IMR-90 (cell line): ENCODE results near the gene UNC93B1. TPM values are rescaled to one million over a fixed set of nuclear protein-coding genes. Genes with fewer than 3 reads are reported as not detected.
A peak's percentile ranks its signal among the peaks of the same experiment; 100 is the strongest.

Experiments used
- ATAC-seq: fragments of 200-7000 bp; cut with Tn5 transposase; 2 replicates; pipeline ENCODE4 v1.9.1; 2020; ENCODE audit warnings: low read depth, mild to moderate bottlenecking, moderate library complexity
- BruUV-seq: library from RNA; stranded (reverse); fragments of 400-500 nt; replicated peaks from 2 replicates; lab custom pipeline; 2021; lab: Mats Ljungman, UMichigan
- CTCF ChIA-PET: fragments of 300-600 bp; formaldehyde crosslinking; extraction: SDS; loops from one replicate; lab custom pipeline; 2021; ENCODE audit warnings: antibody characterized with exemption; lab: Yijun Ruan, JAX
- POLR2A ChIA-PET: fragments of 300-600 bp; sonication (Branson Sonifier 250); formaldehyde crosslinking; loops from one replicate; lab custom pipeline; 2022; ENCODE audit warnings: antibody characterized with exemption; ENCODE audit not compliant: unreplicated experiment; lab: Charles Lee
- DNase-seq: peaks from one replicate; pipeline ENCODE4 v3.0.0; 2013
- H2AFZ ChIP-seq: replicated peaks from 2 replicates; pipeline ENCODE3; 2013; ENCODE audit warnings: low read length, mild to moderate bottlenecking; ENCODE audit not compliant: poor library complexity
- H2AK5ac ChIP-seq: 2 replicates; pipeline ENCODE4 v1.6.1; 2013; ENCODE audit warnings: low read depth, low read length, inconsistent platforms
- H2AK9ac ChIP-seq: replicated peaks from 2 replicates; pipeline ENCODE3; 2013; ENCODE audit warnings: mild to moderate bottlenecking, low read depth, low read length, moderate library complexity; ENCODE audit not compliant: poor library complexity
- H2BK120ac ChIP-seq: 2 replicates; pipeline ENCODE4 v1.6.1; 2013; ENCODE audit warnings: low read depth, low read length, inconsistent platforms
- H2BK15ac ChIP-seq: 3 replicates; pipeline ENCODE4 v1.6.1; 2013; ENCODE audit warnings: low read depth, low read length, inconsistent platforms
- H2BK20ac ChIP-seq: 2 replicates; pipeline ENCODE4 v1.6.1; 2013; ENCODE audit warnings: low read depth, mild to moderate bottlenecking, inconsistent platforms, low read length, moderate library complexity
- H2BK5ac ChIP-seq: 2 replicates; pipeline ENCODE4 v1.6.1; 2013; ENCODE audit warnings: mild to moderate bottlenecking, low read depth, low read length, inconsistent platforms; ENCODE audit not compliant: poor library complexity, severe bottlenecking
- H3K14ac ChIP-seq: replicated peaks from 2 replicates; pipeline ENCODE4 v1.6.1; 2013; ENCODE audit warnings: low read depth, low read length, inconsistent platforms
- H3K18ac ChIP-seq: 2 replicates; pipeline ENCODE4 v1.6.1; 2013; ENCODE audit warnings: low read depth, low read length, control low read depth
- H3K23ac ChIP-seq: 2 replicates; pipeline ENCODE4 v1.6.1; 2013; ENCODE audit warnings: low read depth, low read length, inconsistent platforms
- H3K27ac ChIP-seq: 2 replicates; pipeline ENCODE4 v1.5.1; 2013; ENCODE audit warnings: mild to moderate bottlenecking, control low read depth, low read length; ENCODE audit not compliant: insufficient read depth
- H3K27me3 ChIP-seq: 2 replicates; pipeline ENCODE4 v1.6.1; 2013; ENCODE audit warnings: low read length; ENCODE audit not compliant: control insufficient read depth, insufficient read depth
- H3K36me3 ChIP-seq: 2 replicates; pipeline ENCODE4 v1.6.1; 2013; ENCODE audit warnings: low read length, mixed read lengths; ENCODE audit not compliant: control insufficient read depth, insufficient read depth
- H3K4ac ChIP-seq: 2 replicates; pipeline ENCODE4 v1.6.1; 2013; ENCODE audit warnings: low read depth, low read length, inconsistent platforms
- H3K4me1 ChIP-seq: 2 replicates; pipeline ENCODE4 v1.6.1; 2013; ENCODE audit warnings: low read length, mixed read lengths; ENCODE audit not compliant: control insufficient read depth, insufficient read depth
- H3K4me2 ChIP-seq: 2 replicates; pipeline ENCODE4 v1.6.1; 2013; ENCODE audit warnings: low read depth, mild to moderate bottlenecking, control low read depth, low read length, moderate library complexity
- H3K4me3 ChIP-seq: 2 replicates; pipeline ENCODE4 v1.5.1; 2013; ENCODE audit warnings: low read depth, mild to moderate bottlenecking, control low read depth, low read length, moderate library complexity; ENCODE audit not compliant: insufficient read depth
- H3K56ac ChIP-seq: 2 replicates; pipeline ENCODE4 v1.6.1; 2013; ENCODE audit warnings: low read length, inconsistent platforms; ENCODE audit not compliant: insufficient read depth; ENCODE audit errors: extremely low read depth
- H3K79me1 ChIP-seq, 2 experiments: 2 replicates each; pipeline ENCODE4 v1.6.1; 2013; ENCODE audit warnings: low read length in 2 of 2, inconsistent platforms in 1 of 2, low read depth in 1 of 2
- H3K9ac ChIP-seq: 2 replicates; pipeline ENCODE4 v1.6.1; 2013; ENCODE audit warnings: low read depth, low read length, control low read depth
- H3K9me1 ChIP-seq: 2 replicates; pipeline ENCODE4 v1.6.1; 2013; ENCODE audit warnings: low read length, inconsistent platforms; ENCODE audit not compliant: insufficient read depth
- H3K9me3 ChIP-seq: 2 replicates; pipeline ENCODE4 v1.6.1; 2013; ENCODE audit warnings: low read length; ENCODE audit not compliant: control insufficient read depth, insufficient read depth
- H4K20me1 ChIP-seq: 2 replicates; pipeline ENCODE4 v1.6.1; 2013; ENCODE audit warnings: low read length, inconsistent platforms; ENCODE audit not compliant: insufficient read depth
- H4K5ac ChIP-seq: 2 replicates; pipeline ENCODE4 v1.6.1; 2013; ENCODE audit warnings: mild to moderate bottlenecking, low read depth, low read length, control low read depth
- H4K8ac ChIP-seq, 2 experiments: 2 replicates each; pipeline ENCODE4 v1.6.1; 2013; ENCODE audit warnings: low read depth in 2 of 2, low read length in 2 of 2, control low read depth in 1 of 2, inconsistent platforms in 1 of 2
- H4K91ac ChIP-seq: 2 replicates; pipeline ENCODE4 v1.6.1; 2013; ENCODE audit warnings: low read depth, low read length, inconsistent platforms; ENCODE audit not compliant: insufficient read depth
- CEBPB ChIP-seq: IDR thresholded peaks from 2 replicates; pipeline ENCODE4 v1.6.1; 2012; ENCODE audit warnings: low read depth, low read length, improper control_type of control experiment
- CTCF ChIP-seq: conservative IDR thresholded peaks from 2 replicates; pipeline ENCODE4 v1.5.1; 2012; ENCODE audit warnings: mild to moderate bottlenecking, low read depth, low read length, improper control_type of control experiment
- ELK1 ChIP-seq: fragments of 150-350 bp; IDR thresholded peaks from 2 replicates; pipeline ENCODE4 v1.6.1; 2016; ENCODE audit warnings: low read depth, mild to moderate bottlenecking, low read length, moderate library complexity, borderline replicate concordance
- FOS ChIP-seq: fragments of 150-350 bp; IDR thresholded peaks from 2 replicates; pipeline ENCODE4 v1.6.1; 2016; ENCODE audit warnings: low read depth, low read length
- MAFK ChIP-seq: IDR thresholded peaks from 2 replicates; pipeline ENCODE4 v1.6.1; 2012; ENCODE audit warnings: low read depth, low read length, improper control_type of control experiment
- MAZ ChIP-seq: IDR thresholded peaks from 2 replicates; pipeline ENCODE4 v1.6.1; 2012; ENCODE audit warnings: low read depth, mild to moderate bottlenecking, low read length, improper control_type of control experiment, moderate library complexity, borderline replicate concordance
- MXI1 ChIP-seq: IDR thresholded peaks from 2 replicates; pipeline ENCODE4 v1.6.1; 2012; ENCODE audit warnings: low read depth, mild to moderate bottlenecking, low read length, moderate library complexity, borderline replicate concordance
- NFE2L2 ChIP-seq: fragments of 150-350 bp; IDR thresholded peaks from 2 replicates; pipeline ENCODE4 v1.6.1; 2016; ENCODE audit warnings: low read depth, mild to moderate bottlenecking, low read length
- POLR2A ChIP-seq: IDR thresholded peaks from 2 replicates; pipeline ENCODE4 v1.6.1; 2012; ENCODE audit warnings: mild to moderate bottlenecking, low read depth, low read length
- RAD21 ChIP-seq: IDR thresholded peaks from 2 replicates; pipeline ENCODE4 v1.6.1; 2012; ENCODE audit warnings: low read length, improper control_type of control experiment
- RFX5 ChIP-seq: IDR thresholded peaks from 2 replicates; pipeline ENCODE4 v1.8.0; 2012; ENCODE audit warnings: low read depth, mild to moderate bottlenecking, low read length, moderate library complexity
- SMC3 ChIP-seq: fragments of 150-350 bp; IDR thresholded peaks from 2 replicates; pipeline ENCODE4 v1.6.1; 2016; ENCODE audit warnings: low read depth, mild to moderate bottlenecking, antibody characterized with exemption, low read length, moderate library complexity
- USF2 ChIP-seq: fragments of 150-350 bp; IDR thresholded peaks from 2 replicates; pipeline ENCODE4 v1.6.1; 2017; ENCODE audit warnings: mild to moderate bottlenecking, antibody characterized with exemption, low read length, low read depth
- WGBS, 2 experiments: methylation state at CpG; one replicate each; pipeline versions ENCODE4 v1.1.5 to v1.1.7; 2013; ENCODE audit warnings: missing lambda C conversion rate in 2 of 2; ENCODE audit not compliant: insufficient read length in 1 of 2; ENCODE audit errors: extremely low coverage in 2 of 2; 5-methylcytosine and 5-hydroxymethylcytosine counted together
- dilution Hi-C: fragments of 300-500 bp; cut with HindIII; formaldehyde crosslinking; loops from one replicate; pipeline ENCODE4 v1.14.3; 2018; ENCODE audit warnings: low sequenced_read_pairs; ENCODE audit not compliant: unreplicated experiment
- in situ Hi-C: fragments of 300-500 bp; cut with MboI; formaldehyde crosslinking; loops from 3 replicates; pipeline ENCODE4 v1.14.3; 2019; ENCODE audit warnings: low sequenced_read_pairs, inconsistent platforms, mixed read lengths
- intact Hi-C: fragments of 100-400 bp; cut with micrococcal nuclease; formaldehyde crosslinking; loops from 2 replicates; pipeline ENCODE4 v1.10.0; 2022
- polyA plus RNA-seq, 3 experiments: library from polyadenylated mRNA; depleted of rRNA; stranded (reverse); fragments of >200 nt; gene quantifications; 2 replicates each; pipeline ENCODE4 v1.2.3, GENCODE V29; 2012; ENCODE audit warnings: low replicate concordance in 1 of 3
- total RNA-seq: library from RNA; depleted of rRNA; stranded (reverse); fragments of >200 nt; gene quantifications from 2 replicates; pipeline ENCODE4 v1.2.3, GENCODE V29; 2012

The UNC93B1 gene
- total and polyA plus RNA-seq, 2 of the 4 experiments (the other 2 are of a cell fraction), result 10.9 to 19.2 TPM

- intact Hi-C loops, result no loop called here
- peak overlapping the region; percentile 97 for H2AK9ac ChIP-seq
- CTCF ChIA-PET, result no interaction called here
Observed at GRCh38 chr11:68031144-68031464, 27.2 kb upstream of the UNC93B1 start.

More at GRCh38 chr11:68031144-68031464, 27.2 kb upstream of the UNC93B1 start:
- H3K4me2 ChIP-seq, result peak overlapping the region; percentile 95
- peak overlapping the region; percentile 83 for H3K4me3 ChIP-seq
- peak overlapping the region; percentile 91 for H3K27ac ChIP-seq
- POLR2A ChIA-PET, result no interaction called here
- dilution Hi-C loops, result no loop called here
- no peak overlapping the region for H2BK20ac ChIP-seq
- H3K4ac ChIP-seq, result peak overlapping the region; percentile 98
- no TSS peak for BruUV-seq
- peaks cover 8% of the 10 kb centered on the region for H3K9me1 ChIP-seq
- ATAC-seq (peak; percentile 5), DNase-seq (no peak)
- peak overlapping the region; percentile 30; the same call in 1 of the 2 replicates for H2BK120ac ChIP-seq
- H3K27me3 ChIP-seq, result no peaks in the 10 kb centered on the region
- H3K9ac ChIP-seq, result peak overlapping the region; percentile 98
- no peak for TF ChIP-seq USF2
- TF ChIP-seq MAZ, result no peak
- TF ChIP-seq SMC3, result no peak
- no peak for TF ChIP-seq RAD21
- TF ChIP-seq FOS, result no peak
- no peak for TF ChIP-seq CEBPB
- TF ChIP-seq NFE2L2, result no peak
- TF ChIP-seq MAFK, result no peak
- no peak for TF ChIP-seq ELK1
- no peak for TF ChIP-seq POLR2A
- TF ChIP-seq MXI1, result no peak
- TF ChIP-seq CTCF, result no peak
- TF ChIP-seq RFX5, result no peak
- peaks cover 30% of the 10 kb centered on the region for H3K4me1 ChIP-seq
- peak overlapping the region; percentile 98 for H2AFZ ChIP-seq
- H2AK5ac ChIP-seq, result peak overlapping the region; percentile 99
- H3K14ac ChIP-seq, result peak overlapping the region; percentile 94
- no CpG with 5 or more reads among the region's 10 CpGs for WGBS, 2 experiments
- H3K56ac ChIP-seq, result peak overlapping the region; percentile 83
- H3K9me3 ChIP-seq, result no peaks in the 10 kb centered on the region
- H3K36me3 ChIP-seq, result peaks cover 9% of the 10 kb centered on the region
- peak overlapping the region; percentile 68 for H3K23ac ChIP-seq
- H3K79me1 ChIP-seq, result peaks cover 33 to 61% of the 10 kb centered on the region in 2 experiments
- H4K20me1 ChIP-seq, result no peaks in the 10 kb centered on the region
- H2BK15ac ChIP-seq, result 0 out of 3 replicates have a peak overlapping the region, but pooled peaks have one; percentile 2
- peak overlapping the region; percentile 49; the same call in 1 of the 2 replicates for H3K18ac ChIP-seq
- in situ Hi-C loops, result no loop called here
- H4K8ac ChIP-seq, result peak overlapping the region; percentile 94 to 99
- peak overlapping the region; percentile 88 for H4K91ac ChIP-seq
- H2BK5ac ChIP-seq, result peak overlapping the region; percentile 63
- peak overlapping the region; percentile 82 for H4K5ac ChIP-seq
